DMS153 treated with DMSO at 0.1 percent for 48 hours (cell line): ENCODE data around the gene TMOD2.
A peak's percentile ranks its signal among the peaks of the same experiment; 100 is the strongest.

ENCODE experiments used
- DNase-seq: peaks from one replicate; lab custom pipeline; 2025; ENCODE audit not compliant: unreplicated experiment; lab: John Stamatoyannopoulos, UW

Gene TMOD2

DNA sequence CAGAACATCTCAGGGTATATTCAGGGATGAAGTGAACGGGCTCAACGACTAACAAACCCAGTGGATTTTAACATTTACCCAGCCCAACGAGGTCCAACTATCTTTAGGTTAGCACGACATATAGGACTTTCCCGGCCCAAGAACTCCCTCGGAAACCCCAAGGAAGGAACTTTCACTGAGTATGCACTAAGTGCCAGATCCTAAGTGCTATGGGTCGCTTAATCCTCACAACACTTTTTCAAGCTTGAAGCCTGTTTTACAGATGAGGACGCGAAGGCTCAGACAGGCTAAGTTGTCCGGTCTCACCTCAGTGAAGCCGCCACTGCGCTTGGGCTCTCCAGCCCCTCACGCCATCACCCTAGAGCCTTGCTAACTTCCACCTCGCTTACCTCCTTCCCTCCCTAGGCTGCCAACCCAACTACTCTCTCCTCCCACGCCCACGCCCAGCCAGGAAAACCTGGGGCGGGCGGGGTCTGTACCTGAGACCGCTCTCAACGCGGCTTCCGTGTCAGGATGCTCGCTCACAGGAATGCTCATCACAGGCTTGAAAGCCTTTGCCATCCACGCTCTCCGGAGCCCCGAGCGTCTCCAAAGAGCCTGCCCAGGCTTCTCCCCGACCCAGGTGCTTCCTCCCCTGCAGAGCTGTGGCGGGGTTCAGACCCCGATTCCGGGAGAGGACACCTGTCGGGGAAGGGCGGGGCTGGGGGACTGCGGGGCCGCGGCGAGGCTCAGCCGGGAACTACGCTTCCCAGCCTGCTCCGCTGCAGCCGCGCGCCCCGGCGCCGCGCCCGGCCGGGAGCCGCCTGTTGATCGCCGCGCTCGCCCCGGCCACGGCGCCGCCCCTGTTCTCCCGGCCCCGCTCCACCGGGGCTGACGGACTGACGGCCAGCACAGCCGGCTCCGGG lies at the start of gene TMOD2:
Gene TMOD2, plus strand, starts transcription at position 806 of the 905 bp plus-strand sequence. CDS start 14,845 bp downstream, outside the sequence.
- DNase-seq, result peak; percentile 18

DNA sequence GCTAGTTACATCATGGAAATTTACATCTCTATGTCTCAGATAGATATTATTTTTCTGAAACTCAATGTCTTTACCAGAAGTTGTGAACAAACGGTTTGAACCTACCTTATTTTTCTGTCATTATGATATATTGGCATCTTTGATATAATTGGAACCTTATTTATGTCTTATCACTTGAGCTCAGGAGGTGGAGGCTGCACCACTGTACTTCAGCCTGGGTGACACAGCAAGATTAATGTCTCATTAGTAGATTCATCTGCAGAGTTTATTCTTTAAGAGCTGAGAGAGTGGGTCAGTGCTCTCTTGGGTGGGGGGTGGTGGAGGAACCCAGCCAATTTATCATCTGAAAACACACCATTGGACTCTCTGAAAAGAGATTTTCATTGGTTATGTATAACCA lies 48.7 kb upstream of the TMOD2 start:
- no peak for DNase-seq

- DNase-seq, result no peak
Observed at GRCh38 chr15:51706291-51706690, 45.1 kb upstream of the TMOD2 start.

GRCh38 chr15:51706926-51707608 lies 44.3 kb upstream of the TMOD2 start:
- DNase-seq, result no peak

DNA sequence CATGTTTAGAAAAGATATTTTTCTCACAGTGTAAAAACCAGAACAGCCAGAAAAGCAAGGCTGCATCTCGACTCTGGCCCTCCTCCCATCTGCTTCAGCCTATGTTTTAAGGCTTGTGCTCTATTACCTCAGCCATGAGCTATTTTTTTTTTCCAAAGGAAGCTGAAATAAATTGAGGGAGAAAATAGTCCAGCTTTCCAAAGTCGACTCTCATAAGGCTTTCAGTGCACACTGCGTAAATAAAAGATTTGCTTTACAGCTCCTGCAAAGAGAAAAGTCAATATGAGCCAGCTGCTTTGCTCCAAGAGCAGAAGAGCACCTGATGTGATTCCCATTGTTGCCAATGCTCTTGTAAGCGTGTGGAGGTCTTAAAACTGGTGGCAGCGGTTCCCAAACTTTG lies 43.4 kb upstream of the TMOD2 start:
- DNase-seq, result peak; percentile 48

DNA sequence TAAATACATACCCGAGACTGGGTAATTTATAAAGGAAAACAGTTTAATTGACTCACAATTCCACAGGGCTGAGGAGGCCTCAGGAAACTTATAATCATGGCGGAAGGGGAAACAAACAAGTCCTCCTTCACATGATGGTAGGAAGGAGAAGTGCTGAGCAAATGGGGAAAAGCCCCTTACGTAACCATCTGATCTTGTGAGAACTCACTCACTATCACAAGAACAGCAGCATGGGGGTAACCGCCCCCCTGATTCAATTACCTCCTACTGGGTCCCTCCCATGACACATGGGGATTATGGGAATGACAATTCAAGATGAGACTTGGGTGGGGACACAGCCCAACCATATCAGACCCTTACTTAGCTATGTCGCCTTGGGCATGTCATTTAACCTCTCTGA lies 42.4 kb upstream of the TMOD2 start:
- no peak for DNase-seq

DNA sequence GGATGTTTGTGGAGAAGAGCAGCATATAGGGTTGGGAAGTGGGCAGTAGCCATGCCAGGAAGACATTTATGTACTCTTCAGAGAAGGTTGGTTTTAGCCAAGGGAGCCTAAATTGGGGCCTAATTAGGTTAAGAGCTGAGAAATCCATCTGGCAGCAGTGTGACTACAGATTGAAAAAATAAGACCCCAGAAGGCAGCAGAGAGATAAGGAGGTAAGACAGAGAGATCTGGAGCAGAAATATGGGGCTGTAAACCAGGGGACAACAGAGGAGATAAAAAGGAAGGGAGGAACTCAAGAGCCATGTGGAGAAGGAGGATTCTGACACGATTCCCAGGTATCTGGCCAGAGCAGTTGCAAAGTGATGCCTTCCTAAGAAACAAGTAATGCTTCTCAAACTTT lies 37.2 kb upstream of the TMOD2 start:
- DNase-seq, result no peak

DNA sequence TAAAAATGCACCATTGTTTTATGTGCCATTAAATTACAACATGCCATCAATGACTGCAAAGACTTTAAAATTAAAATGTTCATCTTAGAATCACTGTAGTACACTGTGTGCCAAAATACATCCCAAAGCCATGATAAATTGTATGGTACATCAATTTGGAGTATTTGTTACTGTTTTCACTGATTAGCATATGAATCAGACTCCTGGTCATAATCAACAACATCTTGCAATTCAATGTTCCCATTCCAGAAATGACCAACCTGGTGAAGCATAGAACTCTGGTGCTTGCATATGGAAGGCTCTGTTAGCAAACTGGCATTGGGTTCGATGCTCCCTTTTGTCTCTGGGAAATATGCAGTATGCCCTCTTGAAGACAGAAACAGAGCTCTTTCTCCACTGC lies 36.5 kb upstream of the TMOD2 start:
- no peak for DNase-seq

DNA sequence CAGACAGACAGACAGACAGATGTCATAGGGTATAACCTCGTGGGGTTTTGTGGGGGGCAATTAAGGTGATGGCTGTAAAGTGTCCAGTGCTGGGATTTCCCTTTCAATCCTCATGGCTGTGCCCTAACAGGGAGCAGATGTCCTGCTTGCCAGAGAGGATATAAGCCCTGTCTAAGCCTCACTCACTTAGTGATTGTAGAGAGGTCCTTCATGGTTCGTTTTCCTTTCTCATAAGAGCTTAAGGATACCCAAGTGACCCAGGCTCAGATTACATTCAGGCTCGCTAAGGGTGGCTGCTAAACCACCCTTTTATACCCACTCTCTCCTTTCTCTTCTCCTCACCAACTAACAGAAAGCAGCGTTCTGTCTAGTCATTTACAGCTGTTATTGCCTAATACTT lies 33.2 kb upstream of the TMOD2 start:
- DNase-seq, result no peak

GRCh38 chr15:51718746-51719145 lies 32.7 kb upstream of the TMOD2 start:
- DNase-seq, result no peak

DNA sequence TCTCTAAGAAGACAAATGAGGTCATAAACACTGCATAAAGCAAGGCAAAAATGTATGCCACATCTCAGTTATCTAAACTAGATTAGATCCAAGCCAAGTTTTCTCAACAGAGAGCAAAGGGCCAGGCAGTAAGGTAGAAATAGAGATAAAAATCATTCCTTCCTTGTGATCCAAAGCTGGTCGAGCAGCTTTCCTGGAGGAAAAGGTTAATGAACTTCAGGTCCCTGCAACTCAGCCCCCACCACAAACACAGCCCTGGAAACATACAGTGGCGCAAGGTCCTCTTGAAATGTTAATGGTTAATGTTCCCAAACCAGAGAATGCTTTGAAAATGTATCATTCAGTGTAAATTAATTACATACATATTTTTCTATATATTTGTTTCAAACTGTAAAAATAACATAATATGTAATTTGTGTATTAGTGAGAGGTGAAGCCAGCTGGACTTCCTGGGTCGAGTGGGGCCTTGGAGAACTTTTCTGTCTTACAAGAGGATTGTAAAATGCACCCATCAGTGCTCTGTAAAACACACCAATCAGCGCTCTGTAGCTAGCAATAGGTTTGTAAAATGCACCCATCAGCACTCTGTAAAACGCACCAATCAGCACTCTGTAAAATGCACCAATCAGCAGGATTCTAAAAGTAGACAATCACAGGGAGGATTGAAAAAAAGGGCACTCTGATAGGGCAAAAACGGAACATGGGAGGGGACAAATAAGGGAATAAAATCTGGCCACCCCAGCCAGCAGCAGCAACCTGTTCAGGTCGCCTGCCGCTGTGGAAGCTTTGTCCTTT lies 31.0 kb upstream of the TMOD2 start:
- no peak for DNase-seq

DNA sequence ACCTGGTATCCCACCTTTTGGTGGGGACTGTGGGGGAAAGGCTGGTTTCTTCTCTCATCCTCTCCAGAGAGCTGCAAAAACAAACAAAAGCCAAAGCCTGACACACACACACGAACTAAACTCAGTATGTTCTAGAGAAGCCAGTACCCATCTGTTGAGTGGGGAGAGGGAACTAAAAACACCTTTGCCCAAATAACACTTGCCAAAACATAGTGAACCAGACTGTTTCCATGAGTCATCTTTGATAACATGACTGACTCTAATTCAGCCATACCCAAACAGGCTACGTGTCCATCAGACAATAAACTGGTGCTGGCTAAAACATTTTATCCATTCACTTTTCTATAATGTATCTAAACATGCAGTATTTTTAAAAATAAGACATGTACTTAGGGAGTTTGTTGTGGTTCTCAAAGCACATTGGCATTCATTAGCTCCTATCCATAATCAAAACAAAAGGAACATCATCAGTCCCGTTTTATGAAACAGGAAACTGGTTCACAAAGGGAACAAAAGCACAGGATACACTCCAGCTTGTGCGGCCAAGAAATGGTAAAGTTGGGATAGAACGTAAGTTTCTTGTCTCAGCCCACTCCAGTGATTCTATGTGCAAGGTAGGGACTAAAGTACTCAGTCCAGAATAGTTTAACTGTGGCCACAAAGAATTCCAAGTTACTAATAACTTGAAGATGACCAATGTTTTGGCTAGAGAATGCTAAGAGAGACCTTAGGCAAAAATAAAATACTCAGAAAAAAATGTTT lies 30.0 kb upstream of the TMOD2 start:
- no peak for DNase-seq

DNA sequence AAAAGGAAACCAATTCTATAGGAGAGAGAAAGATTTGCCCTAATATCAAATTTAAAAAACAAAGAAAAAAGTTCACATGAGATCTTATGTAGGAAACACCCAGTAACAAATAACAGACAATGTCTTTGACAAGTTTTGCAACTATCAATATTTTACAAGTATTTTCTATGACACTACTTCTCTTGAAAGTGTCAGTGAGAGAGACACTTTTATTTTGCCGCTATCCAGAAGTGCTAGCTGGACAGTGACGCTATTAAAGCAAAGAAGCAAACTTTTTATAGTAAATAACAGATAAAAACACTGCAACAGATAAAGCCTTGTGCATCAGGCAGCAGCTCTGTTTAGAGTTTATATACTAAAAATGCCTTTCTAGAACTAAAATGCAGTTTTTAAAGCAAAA lies 27.2 kb upstream of the TMOD2 start:
- no peak for DNase-seq

- no peak for DNase-seq
Observed at GRCh38 chr15:51724673-51725072, 26.7 kb upstream of the TMOD2 start.

DNA sequence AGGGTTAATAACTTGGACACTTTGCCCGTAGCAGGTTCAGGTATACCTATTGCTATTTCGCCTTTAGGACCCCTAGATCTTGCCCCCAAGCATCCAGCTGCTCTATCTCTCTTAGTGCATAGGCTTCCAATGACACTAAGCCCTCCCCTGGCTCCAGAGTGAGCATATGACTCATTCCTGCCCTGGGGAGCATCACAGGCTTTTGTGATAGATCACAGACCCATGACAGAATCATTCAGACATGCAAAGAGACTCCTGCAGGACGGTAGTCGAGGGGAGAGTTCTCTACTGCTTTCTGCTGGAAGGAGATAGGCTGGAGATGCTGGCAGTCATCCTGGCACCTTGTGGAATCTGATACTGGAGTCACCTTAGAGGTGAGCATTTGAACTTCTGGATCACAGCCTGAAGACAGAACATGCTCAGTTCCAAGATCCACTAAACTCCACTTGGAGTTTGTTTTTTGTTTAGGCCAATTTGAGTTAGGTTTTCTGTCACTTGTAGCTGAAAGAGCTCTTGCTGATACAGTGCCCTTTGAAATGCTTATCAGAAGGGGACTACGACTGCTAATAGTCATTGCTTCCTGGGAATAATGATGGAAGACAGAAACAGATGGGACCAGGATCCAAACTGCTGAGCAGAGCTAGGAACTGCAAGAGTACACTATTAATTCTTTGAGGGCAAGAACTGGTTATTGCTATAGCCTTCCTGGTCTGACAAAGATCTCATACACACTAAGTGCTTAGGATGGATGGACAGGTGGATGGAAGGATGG lies 24.9 kb upstream of the TMOD2 start:
- no peak for DNase-seq

DNA sequence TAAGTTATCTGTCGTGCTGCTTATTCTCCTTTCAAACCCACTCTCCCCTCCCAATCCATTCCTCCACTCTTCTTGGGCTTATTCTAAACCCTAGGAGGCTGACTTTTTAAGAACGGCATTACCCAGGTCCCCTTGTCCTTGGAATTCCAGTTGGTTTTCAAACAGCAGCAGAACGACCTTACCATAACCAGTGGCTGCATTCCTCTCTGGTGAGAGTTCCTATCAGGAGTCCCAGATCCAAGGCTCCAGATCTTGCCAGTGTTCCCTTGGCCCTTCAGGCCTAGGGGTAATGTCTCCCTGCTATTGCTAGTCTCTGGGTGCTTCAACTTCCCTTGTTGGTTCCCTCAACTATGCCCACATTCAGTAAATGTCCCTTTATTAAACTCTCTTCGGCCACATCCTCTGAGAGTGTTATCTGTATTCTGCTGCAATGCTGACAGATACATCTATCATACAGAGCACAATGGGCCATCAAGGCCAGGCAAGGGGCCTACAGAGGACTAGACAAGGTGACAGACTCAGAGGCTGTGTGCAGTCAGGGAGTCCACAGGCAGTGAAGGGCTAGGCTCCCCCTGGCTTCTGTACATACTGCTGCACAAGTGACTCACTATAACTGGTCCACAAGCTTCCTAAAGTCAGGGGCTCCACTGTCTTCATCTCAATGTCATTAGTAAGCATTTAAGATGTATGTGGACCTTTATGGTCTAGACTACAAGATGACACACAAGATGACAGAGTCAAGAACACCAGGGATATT lies 24.1 kb upstream of the TMOD2 start:
- no peak for DNase-seq

DNA sequence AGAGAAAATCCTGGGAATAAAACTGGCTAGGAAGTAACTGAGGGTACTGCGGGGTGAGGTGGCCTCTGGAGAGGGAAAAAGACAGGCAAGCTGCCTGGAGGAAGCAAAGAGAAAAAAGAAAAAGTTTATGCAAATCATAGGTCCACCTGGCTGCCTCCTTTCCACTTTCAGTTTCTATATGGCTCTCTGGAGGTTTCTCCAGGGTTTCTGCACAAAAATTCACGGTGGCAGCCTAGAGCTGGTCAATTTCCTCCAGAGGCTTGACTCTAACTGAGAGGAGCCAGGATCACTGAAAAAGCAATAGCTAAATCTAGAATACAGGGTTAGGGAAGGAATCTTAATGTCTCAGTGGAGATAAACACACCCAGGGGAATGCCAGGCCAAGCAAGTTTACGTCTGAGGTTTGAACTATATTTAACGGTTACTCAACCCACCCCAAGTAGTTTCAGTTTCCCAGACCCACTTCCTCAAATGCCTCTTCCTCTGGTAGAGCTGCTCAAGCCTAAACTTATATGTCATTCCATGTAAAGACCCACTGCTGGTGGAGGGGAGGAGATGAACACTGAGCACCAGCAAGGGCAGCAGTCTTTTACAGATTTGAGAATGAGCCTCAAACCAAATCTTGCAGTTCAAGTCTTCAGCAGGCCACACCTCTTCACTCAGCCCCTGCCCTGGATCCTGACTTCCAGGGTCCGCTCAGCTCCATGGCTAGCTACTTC lies 19.7 kb upstream of the TMOD2 start:
- no peak for DNase-seq

DNA sequence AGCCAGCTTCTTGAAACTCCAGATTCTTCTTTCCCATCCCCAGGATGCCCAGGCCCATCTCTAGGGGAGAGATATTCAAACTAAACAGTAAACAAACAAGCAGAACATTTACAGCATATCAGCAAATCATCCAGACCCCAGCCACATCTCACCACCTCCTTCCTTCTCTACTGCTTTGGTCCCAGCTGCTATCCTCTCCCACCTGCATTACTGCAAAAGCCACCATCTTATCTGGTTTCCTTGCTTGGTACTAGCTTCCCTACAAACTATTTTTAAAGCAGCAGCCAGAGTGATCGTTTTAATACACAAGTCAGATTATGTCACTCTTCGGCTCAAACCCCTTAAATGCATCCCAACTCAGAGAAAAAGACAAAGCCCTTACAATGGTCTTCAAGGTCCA lies 18.8 kb upstream of the TMOD2 start:
- DNase-seq, result no peak
